H9 (cell line): ENCODE measurements around the gene TMOD1. TPM values are rescaled to one million over a fixed set of nuclear protein-coding genes. Genes with fewer than 3 reads are reported as not detected.

Source experiments
- DNase-seq: peaks from one replicate; pipeline ENCODE4 v3.0.0-alpha.2; 2017
- H2AFZ ChIP-seq: one replicate; pipeline ENCODE4 v1.6.1; 2013; ENCODE audit warnings: mild to moderate bottlenecking, low read length, control low read depth, moderate library complexity
- H2AK5ac ChIP-seq: 2 replicates; pipeline ENCODE4 v1.6.1; 2013; ENCODE audit warnings: low read length, control low read depth, mixed read lengths; ENCODE audit not compliant: insufficient read length
- H2BK120ac ChIP-seq: one replicate; pipeline ENCODE4 v1.6.1; 2013; ENCODE audit warnings: low read depth, mild to moderate bottlenecking, low read length, control low read depth, inconsistent platforms; ENCODE audit not compliant: poor library complexity, severe bottlenecking
- H2BK12ac ChIP-seq: 2 replicates; pipeline ENCODE4 v1.6.1; 2013; ENCODE audit warnings: low read length, control low read depth, mixed read lengths, low read depth; ENCODE audit not compliant: insufficient read length
- H2BK15ac ChIP-seq: 2 replicates; pipeline ENCODE4 v1.6.1; 2013; ENCODE audit warnings: low read depth, low read length, control low read depth
- H2BK20ac ChIP-seq: one replicate; pipeline ENCODE4 v1.6.1; 2013; ENCODE audit warnings: low read depth, mild to moderate bottlenecking, low read length, control low read depth, inconsistent platforms; ENCODE audit not compliant: poor library complexity, severe bottlenecking
- H2BK5ac ChIP-seq: 2 replicates; pipeline ENCODE4 v1.6.1; 2013; ENCODE audit warnings: low read length, control low read depth, mixed read lengths; ENCODE audit not compliant: insufficient read length
- H3K14ac ChIP-seq: 2 replicates; pipeline ENCODE4 v1.6.1; 2013; ENCODE audit warnings: low read length, control low read depth; ENCODE audit not compliant: insufficient read depth
- H3K18ac ChIP-seq: 2 replicates; pipeline ENCODE4 v1.6.1; 2013; ENCODE audit warnings: low read depth, mild to moderate bottlenecking, mixed read lengths, low read length, control low read depth; ENCODE audit not compliant: insufficient read length
- H3K23ac ChIP-seq: 2 replicates; pipeline ENCODE4 v1.6.1; 2013; ENCODE audit warnings: low read length, control low read depth, mixed read lengths, low read depth; ENCODE audit not compliant: insufficient read length
- H3K23me2 ChIP-seq: 2 replicates; pipeline ENCODE4 v1.6.1; 2013; ENCODE audit warnings: low read depth, mild to moderate bottlenecking, mixed read lengths, low read length, control low read depth; ENCODE audit not compliant: insufficient read length, poor library complexity, severe bottlenecking
- H3K27ac ChIP-seq: 2 replicates; pipeline ENCODE4 v1.5.1; 2013; ENCODE audit warnings: low read length, control low read depth, mixed read lengths, low read depth; ENCODE audit not compliant: insufficient read length
- H3K27me3 ChIP-seq: 2 replicates; pipeline ENCODE4 v1.6.1; 2013; ENCODE audit warnings: low read length, control low read depth, inconsistent platforms; ENCODE audit not compliant: insufficient read depth
- H3K4ac ChIP-seq: 2 replicates; pipeline ENCODE4 v1.6.1; 2013; ENCODE audit warnings: low read depth, mild to moderate bottlenecking, control low read depth, inconsistent platforms, low read length, moderate library complexity
- H3K4me1 ChIP-seq: 2 replicates; pipeline ENCODE4 v1.6.1; 2013; ENCODE audit warnings: low read length, control low read depth, inconsistent platforms; ENCODE audit not compliant: insufficient read depth
- H3K4me2 ChIP-seq: 2 replicates; pipeline ENCODE4 v1.6.1; 2013; ENCODE audit warnings: low read length, control low read depth, mixed read lengths; ENCODE audit not compliant: insufficient read length, insufficient read depth
- H3K56ac ChIP-seq: 2 replicates; pipeline ENCODE4 v1.6.1; 2013; ENCODE audit warnings: low read depth, mild to moderate bottlenecking, mixed read lengths, low read length, control low read depth; ENCODE audit not compliant: insufficient read length
- H3K79me1 ChIP-seq: 2 replicates; pipeline ENCODE4 v1.6.1; 2013; ENCODE audit warnings: low read depth, mild to moderate bottlenecking, moderate library complexity, low read length, control low read depth, inconsistent platforms; ENCODE audit not compliant: insufficient read depth, poor library complexity, severe bottlenecking
- H3K79me2 ChIP-seq: 2 replicates; pipeline ENCODE4 v1.6.1; 2013; ENCODE audit warnings: low read length, control low read depth, inconsistent platforms; ENCODE audit not compliant: insufficient read depth
- H3K9ac ChIP-seq: 2 replicates; pipeline ENCODE4 v1.6.1; 2013; ENCODE audit warnings: low read length, control low read depth, mixed read lengths; ENCODE audit not compliant: insufficient read length; ENCODE audit errors: extremely low read depth
- H3K9me3 ChIP-seq: one replicate; pipeline ENCODE4 v1.6.1; 2013; ENCODE audit warnings: low read depth, low read length, inconsistent platforms; ENCODE audit not compliant: control insufficient read depth
- H3T11ph ChIP-seq: one replicate; pipeline ENCODE4 v1.6.1; 2013; ENCODE audit warnings: mild to moderate bottlenecking, low read length, control low read depth, inconsistent platforms
- H4K20me1 ChIP-seq: one replicate; pipeline ENCODE4 v1.6.1; 2013; ENCODE audit not compliant: control insufficient read depth, insufficient read length, insufficient read depth
- H4K5ac ChIP-seq: 2 replicates; pipeline ENCODE4 v1.6.1; 2013; ENCODE audit warnings: low read depth, mild to moderate bottlenecking, mixed read lengths, low read length, control low read depth; ENCODE audit not compliant: insufficient read length
- H4K8ac ChIP-seq: replicated peaks from 2 replicates; pipeline ENCODE4 v1.6.1; 2013; ENCODE audit warnings: low read length, control low read depth, mixed read lengths, low read depth; ENCODE audit not compliant: insufficient read length
- H4K91ac ChIP-seq: 2 replicates; pipeline ENCODE4 v1.6.1; 2013; ENCODE audit warnings: low read depth, mild to moderate bottlenecking, moderate library complexity, mixed read lengths, low read length, control low read depth; ENCODE audit not compliant: insufficient read length
- H3K27ac Mint-ChIP-seq, 3 experiments: 2 replicates in 2 of 3; 3 replicates in 1 of 3; pipeline ENCODE4 v1.8.0; 2020 to 2021; ENCODE audit warnings: mixed read lengths in 3 of 3, mild to moderate bottlenecking in 1 of 3, moderate library complexity in 1 of 3
- H3K27me3 Mint-ChIP-seq: 2 replicates; pipeline ENCODE4 v1.8.0; 2021; ENCODE audit warnings: low read depth, mild to moderate bottlenecking, moderate library complexity, mixed read lengths
- H3K36me3 Mint-ChIP-seq, 3 experiments: 2 replicates in 2 of 3; 3 replicates in 1 of 3; pipeline ENCODE4 v1.8.0; 2020 to 2021; ENCODE audit warnings: low read depth in 3 of 3, mixed read lengths in 3 of 3; ENCODE audit not compliant: insufficient read depth in 1 of 3
- H3K4me1 Mint-ChIP-seq, 2 experiments: 2 replicates each; pipeline ENCODE4 v1.8.0; 2020; ENCODE audit warnings: mixed read lengths in 2 of 2
- H3K4me3 Mint-ChIP-seq, 2 experiments: 2 replicates in 1 of 2; 3 replicates in 1 of 2; pipeline ENCODE4 v1.8.0; 2020 to 2021; ENCODE audit warnings: mild to moderate bottlenecking in 2 of 2, mixed read lengths in 2 of 2, moderate library complexity in 1 of 2
- H3K9me3 Mint-ChIP-seq, 2 experiments: 2 replicates in 1 of 2; 3 replicates in 1 of 2; pipeline ENCODE4 v1.8.0; 2020; ENCODE audit warnings: mild to moderate bottlenecking in 2 of 2, mixed read lengths in 2 of 2, moderate library complexity in 1 of 2
- WGBS: extraction: QIAGEN DNeasy Blood & Tissue Kit; methylation state at CpG from one replicate; pipeline ENCODE4 v1.1.7; 2013; ENCODE audit warnings: missing lambda C conversion rate, low lambda C conversion rate, mixed read lengths; ENCODE audit not compliant: insufficient read length; ENCODE audit errors: extremely low coverage; 5-methylcytosine and 5-hydroxymethylcytosine counted together
- total RNA-seq: library from RNA; stranded (reverse); gene quantifications from 2 replicates; pipeline ENCODE4 v1.2.1, GENCODE V29; 2021
- TF ChIP-seq, protein P1 (sequence below): fragments of 200-600 bp; sonication (generic); conservative IDR thresholded peaks from 3 replicates; pipeline ENCODE4 v1.8.0; 2021; ENCODE audit warnings: antibody characterized with exemption, mild to moderate bottlenecking

TMOD1 gene
- total RNA-seq, 1 experiment from 2014 or later: 0.98 TPM

- Histone ChIP-seq H2BK120ac (no peak overlapping the region), H3K9me3 (no peaks in the 10 kb centered on the region), H2BK5ac (no peak overlapping the region), H3K79me2 (no peaks in the 10 kb centered on the region), H3K56ac (no peak overlapping the region), H3K4me2 (no peak overlapping the region), H3T11ph (no peak overlapping the region), H2BK20ac (no peak overlapping the region), H2BK12ac (no peak overlapping the region), H4K20me1 (no peaks in the 10 kb centered on the region), H2BK15ac (no peak overlapping the region), H3K9ac (no peak overlapping the region), H4K8ac (no peak overlapping the region), H4K91ac (no peak overlapping the region), H3K14ac (no peak overlapping the region), H2AK5ac (no peak overlapping the region), H3K23ac (no peak overlapping the region), H2AFZ (no peak overlapping the region), H3K79me1 (no peaks in the 10 kb centered on the region), H3K27ac (no peak overlapping the region), H3K4ac (no peak overlapping the region), H4K5ac (no peak overlapping the region), H3K23me2 (no peaks in the 10 kb centered on the region), H3K18ac (no peak overlapping the region), H3K4me1 (0 out of 2 replicates have a peak, but pooled peaks cover 7% of the 10 kb centered on the region), H3K27me3 (no peaks in the 10 kb centered on the region)
- Mint-ChIP-seq H3K36me3 (no peaks in the 10 kb centered on the region), H3K27ac (peak overlapping the region in 1 of 3 experiments; percentile 16; a peak in 1 of 7 replicates), H3K4me3 (no peak overlapping the region), H3K27me3 (peaks cover 3% of the 10 kb centered on the region), H3K9me3 (no peaks in the 10 kb centered on the region), H3K4me1 (peaks cover 24 to 28% of the 10 kb centered on the region in 2 experiments)
- no CpG with 5 or more reads among the region's 10 CpGs for WGBS
- TF ChIP-seq, protein P1, sequence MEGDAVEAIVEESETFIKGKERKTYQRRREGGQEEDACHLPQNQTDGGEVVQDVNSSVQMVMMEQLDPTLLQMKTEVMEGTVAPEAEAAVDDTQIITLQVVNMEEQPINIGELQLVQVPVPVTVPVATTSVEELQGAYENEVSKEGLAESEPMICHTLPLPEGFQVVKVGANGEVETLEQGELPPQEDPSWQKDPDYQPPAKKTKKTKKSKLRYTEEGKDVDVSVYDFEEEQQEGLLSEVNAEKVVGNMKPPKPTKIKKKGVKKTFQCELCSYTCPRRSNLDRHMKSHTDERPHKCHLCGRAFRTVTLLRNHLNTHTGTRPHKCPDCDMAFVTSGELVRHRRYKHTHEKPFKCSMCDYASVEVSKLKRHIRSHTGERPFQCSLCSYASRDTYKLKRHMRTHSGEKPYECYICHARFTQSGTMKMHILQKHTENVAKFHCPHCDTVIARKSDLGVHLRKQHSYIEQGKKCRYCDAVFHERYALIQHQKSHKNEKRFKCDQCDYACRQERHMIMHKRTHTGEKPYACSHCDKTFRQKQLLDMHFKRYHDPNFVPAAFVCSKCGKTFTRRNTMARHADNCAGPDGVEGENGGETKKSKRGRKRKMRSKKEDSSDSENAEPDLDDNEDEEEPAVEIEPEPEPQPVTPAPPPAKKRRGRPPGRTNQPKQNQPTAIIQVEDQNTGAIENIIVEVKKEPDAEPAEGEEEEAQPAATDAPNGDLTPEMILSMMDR: no peak
- no peak for DNase-seq
Measured at GRCh38 chr9:97556036-97556720, 54.7 kb downstream of the TMOD1 start.
